D721Med (cell line): ENCODE results near the gene EBF4.

ENCODE experiments used
- DNase-seq: peaks from one replicate; pipeline ENCODE4 v3.0.0; 2011; ENCODE audit warnings: low spot score; ENCODE audit not compliant: insufficient read length
- FAIRE-seq: peaks from 2 replicates; lab custom pipeline; 2011; peaks lifted over from hg19 to GRCh38; lab: Jason Lieb, UNC
- TF ChIP-seq, protein P1 (sequence below): IDR thresholded peaks from 2 replicates; pipeline ENCODE4 v1.5.1; 2012; ENCODE audit warnings: mild to moderate bottlenecking, control low read depth; ENCODE audit not compliant: insufficient read depth; ENCODE audit errors: missing control alignments

EBF4 gene

DNA sequence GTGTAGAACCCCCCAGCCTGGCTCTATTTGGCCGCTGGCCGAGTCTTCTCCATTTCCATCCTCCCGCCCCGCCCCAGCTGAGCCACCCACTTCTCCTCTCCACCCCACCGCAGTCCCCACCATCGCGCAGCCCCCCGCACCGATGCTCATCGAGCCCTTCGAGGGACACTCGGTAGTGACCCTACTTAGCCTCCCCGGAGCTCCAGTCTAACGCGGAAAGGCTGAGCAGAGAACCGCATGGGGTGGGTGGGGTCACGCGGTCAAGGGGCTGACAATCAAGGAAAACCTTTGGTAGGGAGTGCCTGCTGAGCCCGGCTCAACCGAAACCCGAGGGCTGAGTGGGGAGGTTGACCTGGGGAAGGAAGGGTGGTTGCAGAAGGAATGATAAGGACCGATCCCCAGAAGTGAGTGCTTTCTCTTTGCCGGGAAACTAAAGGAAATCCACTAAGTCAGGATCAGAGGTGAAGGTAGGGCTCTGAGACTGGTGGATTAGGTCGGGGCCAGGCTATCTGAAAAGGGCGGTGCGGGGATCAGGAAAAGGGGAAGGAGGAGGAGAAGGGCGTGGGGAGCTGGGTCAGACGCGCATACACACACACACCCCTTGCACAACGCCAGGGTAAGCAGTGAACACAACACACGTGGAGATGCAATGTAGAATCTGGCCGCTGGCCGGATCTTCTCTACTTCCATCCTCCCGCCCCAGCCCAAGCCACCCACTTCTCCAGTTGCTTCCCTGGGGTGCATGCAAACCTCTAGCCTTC is 58.1 kb downstream of the EBF4 start:
- FAIRE-seq (no peak), DNase-seq (no peak)
- TF ChIP-seq, protein P1, sequence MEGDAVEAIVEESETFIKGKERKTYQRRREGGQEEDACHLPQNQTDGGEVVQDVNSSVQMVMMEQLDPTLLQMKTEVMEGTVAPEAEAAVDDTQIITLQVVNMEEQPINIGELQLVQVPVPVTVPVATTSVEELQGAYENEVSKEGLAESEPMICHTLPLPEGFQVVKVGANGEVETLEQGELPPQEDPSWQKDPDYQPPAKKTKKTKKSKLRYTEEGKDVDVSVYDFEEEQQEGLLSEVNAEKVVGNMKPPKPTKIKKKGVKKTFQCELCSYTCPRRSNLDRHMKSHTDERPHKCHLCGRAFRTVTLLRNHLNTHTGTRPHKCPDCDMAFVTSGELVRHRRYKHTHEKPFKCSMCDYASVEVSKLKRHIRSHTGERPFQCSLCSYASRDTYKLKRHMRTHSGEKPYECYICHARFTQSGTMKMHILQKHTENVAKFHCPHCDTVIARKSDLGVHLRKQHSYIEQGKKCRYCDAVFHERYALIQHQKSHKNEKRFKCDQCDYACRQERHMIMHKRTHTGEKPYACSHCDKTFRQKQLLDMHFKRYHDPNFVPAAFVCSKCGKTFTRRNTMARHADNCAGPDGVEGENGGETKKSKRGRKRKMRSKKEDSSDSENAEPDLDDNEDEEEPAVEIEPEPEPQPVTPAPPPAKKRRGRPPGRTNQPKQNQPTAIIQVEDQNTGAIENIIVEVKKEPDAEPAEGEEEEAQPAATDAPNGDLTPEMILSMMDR, result no peak

DNA sequence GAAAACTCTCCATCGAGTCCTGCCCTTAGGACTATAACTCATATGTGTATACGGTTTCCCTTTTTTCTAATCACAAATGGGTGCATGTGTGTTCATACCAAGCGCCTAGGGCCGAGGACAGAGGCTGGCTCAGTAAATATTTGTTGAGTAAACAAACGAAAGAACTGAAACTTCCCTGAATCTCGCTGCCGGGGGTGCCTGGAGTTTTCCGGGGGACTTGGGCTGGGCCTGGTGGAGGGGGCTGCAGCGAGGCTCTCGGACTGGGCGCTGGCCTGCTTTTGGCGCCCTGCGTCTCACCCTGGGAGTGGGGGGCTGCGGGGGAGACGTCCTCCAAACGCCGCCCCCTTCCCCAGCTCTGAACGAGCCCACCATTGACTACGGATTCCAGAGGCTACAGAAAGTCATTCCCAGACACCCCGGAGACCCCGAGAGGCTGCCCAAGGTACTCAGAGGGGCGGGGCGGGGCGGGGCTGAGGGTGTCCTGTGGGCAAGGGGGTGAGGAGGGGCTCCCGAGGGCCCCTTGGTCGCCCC is 58.8 kb downstream of the EBF4 start:
- FAIRE-seq (no peak), DNase-seq (no peak)
- TF ChIP-seq, protein P1, result no peak

DNA sequence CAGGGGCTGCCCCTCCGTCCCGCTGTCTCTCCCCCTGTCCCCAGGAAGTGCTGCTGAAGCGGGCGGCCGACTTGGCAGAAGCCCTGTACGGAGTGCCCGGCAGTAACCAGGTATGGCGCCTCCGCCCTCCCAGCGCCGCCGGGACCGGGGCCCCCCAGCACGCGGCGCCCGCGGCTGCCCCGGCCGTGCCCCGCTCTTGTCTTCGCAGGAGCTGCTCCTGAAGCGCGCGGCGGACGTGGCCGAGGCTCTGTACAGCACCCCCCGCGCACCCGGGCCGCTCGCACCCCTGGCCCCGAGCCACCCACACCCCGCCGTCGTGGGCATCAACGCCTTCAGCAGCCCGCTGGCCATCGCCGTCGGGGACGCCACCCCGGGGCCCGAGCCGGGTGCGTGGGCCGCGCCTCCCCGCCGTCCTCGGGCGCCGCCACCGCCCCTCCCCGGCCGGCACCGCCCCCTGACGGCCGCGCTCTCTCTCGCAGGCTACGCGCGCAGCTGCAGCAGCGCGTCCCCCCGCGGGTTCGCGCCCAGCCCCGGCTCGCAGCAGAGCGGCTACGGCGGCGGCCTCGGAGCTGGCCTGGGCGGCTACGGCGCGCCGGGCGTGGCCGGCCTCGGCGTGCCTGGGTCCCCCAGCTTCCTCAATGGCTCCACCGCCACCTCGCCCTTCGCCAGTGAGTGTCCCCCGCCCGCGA is 59.4 kb downstream of the EBF4 start:
- TF ChIP-seq, protein P1, result no peak
- FAIRE-seq, result no peak
- DNase-seq, result no peak

DNA sequence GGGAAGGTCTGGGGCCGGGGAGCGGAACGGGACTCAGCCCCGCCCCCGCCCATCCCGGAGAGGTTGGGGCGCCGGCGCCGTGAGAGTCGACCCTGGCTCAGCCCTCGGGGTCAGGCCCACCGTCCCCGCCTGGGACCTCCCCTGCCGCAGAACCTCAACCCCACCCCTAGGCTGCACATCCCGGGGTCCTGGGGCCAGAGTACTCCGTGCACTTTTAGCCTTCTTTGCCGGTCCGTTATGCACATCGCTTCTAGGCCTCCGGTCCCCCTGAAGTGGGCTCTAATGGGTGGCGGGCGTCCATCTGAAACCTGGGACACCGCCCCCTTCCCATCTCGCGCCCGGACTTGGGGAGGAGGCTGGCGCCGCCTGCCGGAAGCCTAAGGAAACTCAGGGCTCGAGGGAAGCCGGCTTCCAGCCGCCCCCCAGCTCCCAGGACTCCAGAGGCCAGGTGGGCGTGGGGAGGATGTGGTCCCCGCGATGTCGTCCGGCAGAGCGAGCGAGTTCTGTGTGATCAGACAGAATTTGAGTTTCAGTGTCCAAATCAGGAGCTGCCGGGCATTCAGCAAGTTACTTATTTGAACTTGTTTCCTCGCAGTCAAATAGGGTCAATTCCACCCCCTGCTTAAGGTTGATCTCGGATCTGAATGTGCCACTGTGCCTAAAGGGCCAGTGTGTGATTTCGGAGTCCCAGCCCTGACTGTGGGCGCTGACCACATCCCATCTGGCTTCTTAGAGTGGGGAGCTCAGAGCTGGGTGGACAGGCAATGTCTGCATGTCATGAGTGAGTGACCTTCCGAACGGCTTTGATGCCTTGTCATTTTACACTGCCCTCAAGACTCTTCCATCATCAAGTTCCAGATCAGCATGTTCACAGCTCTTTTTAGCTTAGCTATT is 60.2 kb downstream of the EBF4 start:
- TF ChIP-seq, protein P1, result peak; percentile 49
- FAIRE-seq, result no peak
- no peak for DNase-seq

DNA sequence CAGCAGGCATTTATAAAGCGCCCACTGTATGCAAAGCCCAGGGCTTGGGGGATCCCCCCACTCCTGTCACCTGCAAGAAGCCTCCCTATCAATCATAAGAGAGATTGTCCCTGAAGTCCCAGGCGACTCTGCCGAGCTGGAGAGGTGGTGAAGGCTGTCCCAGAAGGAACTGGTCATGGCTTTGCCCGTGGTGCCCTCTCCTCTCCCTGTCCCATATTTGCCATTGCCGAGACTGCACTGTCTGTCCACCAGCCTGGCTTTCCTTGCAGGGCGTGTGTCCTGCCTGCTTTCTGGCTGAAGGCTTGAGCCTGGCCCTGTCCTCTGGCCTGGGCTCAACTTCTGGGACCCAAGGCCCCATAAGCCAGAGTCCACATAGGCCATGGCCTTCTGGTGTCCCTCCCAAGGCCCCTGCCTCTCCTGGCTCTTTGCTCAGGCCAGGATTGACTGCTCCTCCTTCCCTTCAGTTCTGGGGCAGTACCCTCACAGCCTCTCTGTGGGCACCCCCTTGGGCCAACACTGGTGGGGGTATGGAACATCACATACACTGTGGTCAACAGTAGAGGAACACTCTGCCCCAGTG is 61.0 kb downstream of the EBF4 start:
- no peak for DNase-seq
- TF ChIP-seq, protein P1, result no peak
- FAIRE-seq, result no peak

DNA sequence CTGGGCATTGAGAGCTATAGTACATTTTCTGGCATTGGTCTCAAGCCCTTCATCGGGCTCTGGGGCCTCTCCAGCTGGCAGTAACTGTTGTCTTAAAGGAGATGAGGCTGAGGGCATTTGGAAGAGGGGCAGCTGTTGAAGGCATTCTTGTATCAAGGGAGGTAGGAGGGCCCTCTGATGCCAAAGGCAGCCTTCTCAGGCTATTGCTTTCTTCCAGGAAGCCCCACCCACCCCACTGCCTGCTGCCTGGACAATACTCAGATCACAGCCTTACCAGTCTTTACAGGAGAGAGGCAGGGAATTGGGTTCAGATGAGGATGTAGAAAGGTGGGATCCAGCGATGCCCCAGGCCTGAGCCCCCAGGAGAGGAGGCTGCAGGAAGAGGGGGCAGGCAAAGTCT is 61.8 kb downstream of the EBF4 start:
- no peak for DNase-seq
- TF ChIP-seq, protein P1, result no peak
- no peak for FAIRE-seq
